ENCODE results near the gene PLXNB2.
"Not testable (repeated sequence)": the region's sequence is repeated elsewhere in the genome, so short reads cannot be mapped to it uniquely, and the experiment has no call there.

PLXNB2 gene

GRCh38 chr22:50326225-50326955, 18.9 kb upstream of the PLXNB2 start:
- DNase-seq = no peak

DNA sequence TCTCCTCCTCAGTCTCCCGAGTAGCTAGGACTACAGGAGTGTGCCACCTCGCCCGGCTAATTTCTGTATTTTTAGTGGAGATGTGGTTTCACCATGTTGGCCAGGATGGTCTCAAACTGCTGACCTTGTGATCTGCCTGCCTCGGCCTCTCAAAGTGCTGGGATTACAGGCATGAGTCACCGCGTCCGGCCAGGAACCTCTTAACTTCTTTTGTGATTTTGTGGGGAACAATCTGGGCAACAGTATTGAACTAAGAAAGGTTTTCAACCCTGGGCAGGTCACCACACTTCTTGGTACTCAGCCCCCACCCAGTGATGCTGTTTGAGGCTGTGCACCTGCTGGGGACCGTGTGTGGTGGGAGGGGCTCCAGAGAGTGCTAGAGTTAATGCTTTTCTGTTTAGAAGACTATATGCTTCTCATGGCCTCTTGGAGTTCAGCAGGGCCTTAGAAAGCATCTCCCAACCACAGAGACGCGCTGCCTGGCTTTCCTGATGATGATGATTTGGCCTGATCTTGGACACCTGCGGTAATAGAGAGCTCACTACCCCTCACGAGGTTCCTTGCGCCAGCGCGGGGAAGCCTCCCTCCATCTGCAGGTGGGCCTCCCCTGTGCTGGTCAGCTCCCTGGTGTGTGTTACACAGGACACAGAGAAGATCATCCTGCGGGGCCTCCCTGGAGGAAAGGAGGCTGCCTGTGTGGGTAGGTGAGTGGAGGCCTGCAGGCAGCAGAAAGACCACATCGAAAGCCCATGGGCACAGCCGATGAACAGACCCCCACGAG, 18.2 kb upstream of the PLXNB2 start:
- DNase-seq = no peak

DNA sequence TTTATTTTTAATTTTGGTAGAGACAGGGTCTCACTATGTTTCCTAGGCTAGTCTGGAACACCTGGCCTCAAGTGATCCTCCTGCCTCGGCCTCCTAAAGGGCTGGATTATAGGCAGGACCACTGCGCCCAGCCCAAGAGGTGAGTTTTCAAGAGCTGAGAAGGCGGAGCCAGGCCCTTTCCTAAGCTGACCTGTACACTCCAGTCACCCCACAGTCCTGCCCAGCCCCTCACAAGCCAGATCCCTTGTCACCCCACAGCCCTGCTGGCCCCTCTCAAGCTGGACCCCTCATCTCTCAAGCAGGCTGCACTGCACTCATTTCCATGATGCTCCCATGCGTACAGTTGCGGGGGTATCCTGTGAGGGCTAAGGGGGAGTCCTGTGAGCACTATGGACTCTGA, 16.5 kb upstream of the PLXNB2 start:
- DNase-seq = no peak

GRCh38 chr22:50322382-50323104, 15.1 kb upstream of the PLXNB2 start:
- DNase-seq = not testable (repeated sequence)

- no peak for DNase-seq
These were observed 13.4 kb upstream of the PLXNB2 start for GRCh38 chr22:50320671-50321325.

DNA sequence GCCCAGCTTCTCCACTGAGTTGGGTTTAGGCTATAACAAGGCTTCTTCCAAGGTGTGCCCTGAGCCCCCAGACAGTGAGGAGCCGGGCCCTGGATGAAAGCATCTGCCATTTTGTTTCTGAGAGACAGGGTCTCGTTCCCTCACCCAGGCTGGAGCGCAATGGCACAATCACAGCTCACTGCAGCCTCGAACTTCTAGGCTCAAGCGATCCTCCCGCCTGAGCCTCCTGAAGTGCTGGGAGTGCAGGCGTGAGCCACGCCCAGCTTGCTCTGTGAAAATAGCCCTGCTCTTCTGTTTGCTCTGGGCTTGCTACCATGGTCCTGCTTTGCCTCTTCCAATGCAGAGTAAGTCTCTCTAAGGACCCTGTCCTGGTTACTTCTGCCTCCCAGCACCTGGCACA, 12.7 kb upstream of the PLXNB2 start:
- DNase-seq = no peak

DNA sequence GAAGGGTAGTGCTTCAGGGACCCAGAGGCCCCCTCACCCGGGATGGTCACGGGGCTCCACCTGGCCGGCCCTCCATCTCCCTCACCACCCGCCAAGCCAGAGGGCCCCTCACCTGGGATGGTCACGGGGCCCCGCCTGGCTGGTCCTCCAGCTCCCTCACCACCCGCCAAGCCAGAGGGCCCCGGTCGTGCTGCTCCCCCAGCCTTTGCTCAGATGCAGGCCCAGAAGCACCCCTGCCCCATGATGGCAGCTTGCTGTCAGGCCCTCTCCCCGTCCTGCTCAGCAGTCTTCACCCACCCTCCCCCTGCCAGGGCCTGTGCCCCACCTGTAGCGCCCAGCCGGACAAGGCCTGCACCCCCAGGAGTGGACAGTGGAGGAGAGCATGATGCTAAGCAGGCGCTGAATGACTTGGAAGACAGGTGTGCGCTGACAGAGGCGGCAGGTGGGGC, 12.1 kb upstream of the PLXNB2 start:
- no peak for DNase-seq

DNA sequence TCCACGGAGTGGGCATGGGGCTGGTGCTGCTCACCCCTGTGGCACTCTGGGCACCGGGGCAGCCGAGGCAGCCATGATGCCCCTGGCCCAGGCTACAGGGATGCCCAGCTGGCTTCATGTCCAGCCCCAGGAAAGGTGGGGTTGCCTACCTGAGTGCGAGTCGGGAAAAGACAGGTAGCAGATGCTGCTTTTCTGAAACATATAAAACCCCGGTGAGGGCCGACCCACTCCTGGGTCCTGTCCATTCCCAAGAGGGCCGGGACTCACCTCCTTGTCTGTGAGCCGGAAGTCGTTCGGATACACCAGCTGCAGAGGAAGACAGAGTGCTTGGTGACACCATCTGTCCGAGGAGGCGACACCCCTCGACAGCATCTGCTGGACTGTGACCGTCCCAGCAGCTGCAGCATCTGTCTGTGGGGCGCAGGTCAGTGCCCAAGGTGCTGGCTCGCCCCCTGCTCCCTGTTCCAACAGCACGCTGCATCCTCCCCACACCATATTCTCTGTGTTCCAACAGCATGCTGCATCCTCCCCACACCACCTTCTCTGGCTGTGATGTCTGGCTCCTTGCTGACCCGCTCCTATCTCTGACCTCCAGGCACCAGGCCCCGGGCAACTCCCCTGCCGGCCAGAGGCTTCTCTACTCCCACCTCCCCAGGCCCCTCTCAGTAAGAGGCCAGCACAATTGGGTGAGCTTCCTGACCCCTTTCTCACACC, 11.4 kb upstream of the PLXNB2 start:
- no peak for DNase-seq

DNA sequence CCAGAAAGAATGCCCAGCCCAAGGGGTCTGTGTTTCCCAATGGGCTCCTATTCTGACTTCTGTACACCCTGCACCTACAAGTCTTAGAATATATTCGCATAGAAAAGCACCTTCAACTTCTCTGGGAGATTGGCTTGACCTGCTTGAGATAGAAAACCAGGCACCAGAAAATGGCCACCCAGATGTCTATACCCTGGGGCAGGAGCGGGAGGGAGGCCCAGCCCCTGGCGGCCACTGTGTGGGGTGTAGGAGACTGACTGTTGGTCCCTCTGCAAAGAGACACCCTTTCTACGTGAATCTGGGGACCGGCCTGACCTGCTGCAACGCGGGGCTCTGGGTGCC, 10.9 kb upstream of the PLXNB2 start:
- DNase-seq = no peak

DNA sequence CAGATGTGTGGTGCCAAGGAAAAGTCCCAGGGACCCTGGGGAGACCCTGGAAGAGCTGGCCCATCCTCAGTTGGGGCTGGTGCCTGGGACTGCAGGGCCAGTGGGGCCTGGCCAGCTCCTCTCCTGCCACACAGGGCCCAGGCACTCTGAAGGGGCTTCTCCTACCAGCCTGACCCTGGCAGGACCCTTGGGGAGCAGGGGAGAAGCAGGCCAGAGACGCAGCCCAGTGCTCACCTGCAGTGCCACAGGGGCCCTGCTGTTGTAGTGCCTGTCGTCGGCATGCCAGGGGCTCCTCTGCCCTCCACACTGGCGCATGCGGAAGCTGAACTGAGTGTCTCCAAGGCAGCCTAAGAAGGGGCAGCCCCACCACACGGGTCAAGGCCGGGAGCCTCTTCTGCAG, 10.2 kb upstream of the PLXNB2 start:
- DNase-seq = no peak

DNA sequence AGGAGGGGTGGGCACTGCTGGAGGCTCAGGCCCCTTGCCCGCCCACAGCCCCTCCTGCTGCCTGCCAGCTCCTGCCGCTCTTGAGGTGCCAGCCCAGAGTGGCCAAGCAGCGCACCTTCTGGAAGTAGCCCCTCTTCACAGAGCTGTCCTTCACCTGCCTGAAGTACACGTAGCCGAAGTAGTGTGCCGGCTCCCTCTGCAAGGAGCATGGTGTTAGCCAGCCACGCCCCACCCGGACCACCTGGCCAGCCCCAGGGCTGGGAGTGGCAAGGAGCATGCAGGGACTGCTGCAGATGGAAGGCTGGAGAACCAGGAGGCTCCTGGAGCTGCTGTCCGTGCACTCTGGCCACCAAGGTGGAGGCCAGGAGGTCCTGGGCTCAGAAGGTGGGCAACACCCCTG, 9.7 kb upstream of the PLXNB2 start:
- DNase-seq = no peak

GRCh38 chr22:50316114-50317065, 8.9 kb upstream of the PLXNB2 start:
- DNase-seq = no peak

DNA sequence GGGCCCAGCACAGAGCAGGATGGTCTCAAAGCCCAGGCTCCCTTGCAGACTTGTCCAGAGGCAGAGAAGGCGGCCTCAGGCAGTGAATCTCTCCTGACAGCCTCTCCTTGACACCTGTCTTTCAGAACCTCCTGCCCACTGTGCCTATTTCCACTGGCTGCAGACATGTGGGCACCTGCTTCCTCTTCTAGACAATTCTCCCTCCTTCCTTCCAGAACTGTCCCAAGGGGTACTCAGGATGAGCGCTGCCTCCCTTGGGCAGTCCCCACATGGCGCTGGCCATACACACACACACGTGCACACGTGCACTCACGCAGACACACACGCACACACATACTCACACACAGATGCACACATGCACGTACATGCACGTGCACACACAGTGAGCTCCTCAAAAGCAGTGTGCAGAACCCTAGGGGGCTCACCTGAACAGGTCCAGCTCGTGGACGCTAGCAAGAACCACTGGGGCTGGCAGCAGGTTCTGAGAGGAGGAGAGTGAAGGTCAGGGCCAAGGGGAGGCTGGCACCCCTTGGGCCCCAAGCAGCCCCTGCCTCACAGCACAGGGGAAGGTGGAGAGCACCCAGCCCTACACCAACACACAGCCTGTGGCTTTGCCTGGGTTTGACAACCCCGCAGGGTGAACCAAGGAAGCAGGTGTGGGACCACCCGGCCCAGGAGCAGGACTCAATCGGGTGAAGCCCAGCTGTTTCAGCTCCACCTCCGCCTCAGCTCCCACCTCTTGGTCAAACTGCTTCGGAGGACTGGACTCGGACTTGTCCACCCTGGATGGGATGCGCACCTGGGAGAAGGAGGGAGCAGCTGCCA, 8.1 kb upstream of the PLXNB2 start:
- no peak for DNase-seq

- DNase-seq = no peak
These were observed 7.2 kb upstream of the PLXNB2 start for GRCh38 chr22:50314455-50315288.

DNA sequence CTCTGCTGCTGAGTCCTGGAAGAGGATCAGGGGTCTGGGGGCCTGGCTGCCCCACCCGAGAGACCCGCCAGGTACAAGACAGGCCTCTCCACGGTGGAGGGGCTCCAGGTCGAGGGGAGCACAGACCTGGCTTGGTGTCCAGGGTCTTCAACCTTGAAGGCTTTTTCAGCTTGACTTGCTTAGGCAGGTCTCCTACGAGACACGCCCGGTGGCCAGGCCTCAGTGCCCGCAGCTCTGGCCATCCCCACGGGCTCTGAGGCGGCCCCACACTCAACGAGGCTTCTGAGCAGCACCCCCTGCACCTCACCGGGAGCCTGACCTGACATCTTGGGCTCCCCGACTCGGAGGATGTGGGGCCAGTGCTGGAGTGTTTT, 6.6 kb upstream of the PLXNB2 start:
- DNase-seq = no peak

DNA sequence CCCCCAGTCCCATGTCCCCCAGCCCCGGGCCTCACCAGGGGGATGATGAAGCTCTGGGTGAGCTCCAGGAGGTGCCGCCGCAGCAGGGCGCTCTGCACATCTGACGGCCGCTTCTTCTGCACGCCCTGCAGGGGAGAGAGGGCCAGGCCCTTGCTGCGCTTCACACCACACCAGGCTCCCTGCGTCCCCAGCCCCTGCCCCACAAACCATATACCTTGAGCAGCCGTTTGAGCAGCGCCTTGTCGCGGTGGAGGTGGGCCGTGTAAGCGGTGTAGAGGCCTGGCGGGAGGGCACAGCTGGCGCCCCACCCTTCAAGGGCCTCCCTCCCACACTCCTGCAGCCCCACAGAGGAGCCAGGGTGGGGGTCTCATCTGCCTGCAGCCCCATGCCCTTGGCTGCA, 6.2 kb upstream of the PLXNB2 start:
- no peak for DNase-seq

DNA sequence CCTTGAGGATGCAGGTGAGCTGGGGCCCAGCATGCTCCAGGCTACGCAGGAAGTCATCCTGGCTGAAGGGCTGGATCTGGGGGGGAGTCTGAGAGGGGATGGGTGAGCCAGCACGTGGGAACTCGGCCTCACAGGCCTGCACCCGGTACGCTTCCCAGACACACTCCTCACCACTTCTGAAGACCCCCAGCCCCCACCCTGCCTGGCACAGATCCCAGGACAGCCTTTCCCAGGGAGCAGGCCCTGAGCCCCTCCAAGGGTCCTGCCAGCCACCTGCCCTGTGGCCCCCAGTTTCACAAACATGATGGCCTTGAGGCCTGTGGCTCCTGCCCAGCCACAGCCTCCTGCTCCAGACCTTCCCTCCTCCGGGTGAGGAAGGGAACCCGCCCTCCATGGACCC, 5.6 kb upstream of the PLXNB2 start:
- no peak for DNase-seq

GRCh38 chr22:50312371-50312770, 4.9 kb upstream of the PLXNB2 start:
- no peak for DNase-seq

- no peak for DNase-seq
These were observed 4.3 kb upstream of the PLXNB2 start for GRCh38 chr22:50311606-50312351.
